Effector memory CD4-positive, alpha-beta T cell (primary cell): ENCODE data around the gene TCN1.
"Not testable (repeated sequence)": the region's sequence is repeated elsewhere in the genome, so short reads cannot be mapped to it uniquely, and the experiment has no call there.

Experiments used
- DNase-seq, 3 donors: peaks; one replicate each; pipeline ENCODE4 v3.0.0-alpha.2; 2020
- H3K27ac ChIP-seq: 2 replicates; pipeline ENCODE4 v1.7.0; 2013; ENCODE audit warnings: mild to moderate bottlenecking, low read length, moderate library complexity; ENCODE audit not compliant: insufficient read depth, poor library complexity, severe bottlenecking
- H3K27me3 ChIP-seq: replicated peaks from 2 replicates; pipeline ENCODE4 v1.7.0; 2013; ENCODE audit warnings: mild to moderate bottlenecking, low read length; ENCODE audit not compliant: insufficient read depth, control insufficient read depth, poor library complexity, severe bottlenecking
- H3K36me3 ChIP-seq: 2 replicates; pipeline ENCODE4 v1.7.0; 2013; ENCODE audit warnings: mild to moderate bottlenecking, low read length, moderate library complexity; ENCODE audit not compliant: control insufficient read depth, insufficient read depth
- H3K4me1 ChIP-seq: 2 replicates; pipeline ENCODE4 v1.7.0; 2013; ENCODE audit warnings: low read length, mild to moderate bottlenecking; ENCODE audit not compliant: control insufficient read depth, insufficient read depth, poor library complexity, severe bottlenecking
- H3K4me3 ChIP-seq: 2 replicates; pipeline ENCODE4 v1.7.0; 2013; ENCODE audit warnings: low read length, low read depth, mild to moderate bottlenecking; ENCODE audit not compliant: insufficient read depth, poor library complexity, severe bottlenecking
- H3K9me3 ChIP-seq: 2 replicates; pipeline ENCODE4 v1.7.0; 2013; ENCODE audit warnings: mild to moderate bottlenecking, low read length, moderate library complexity; ENCODE audit not compliant: control insufficient read depth

The TCN1 gene

DNA sequence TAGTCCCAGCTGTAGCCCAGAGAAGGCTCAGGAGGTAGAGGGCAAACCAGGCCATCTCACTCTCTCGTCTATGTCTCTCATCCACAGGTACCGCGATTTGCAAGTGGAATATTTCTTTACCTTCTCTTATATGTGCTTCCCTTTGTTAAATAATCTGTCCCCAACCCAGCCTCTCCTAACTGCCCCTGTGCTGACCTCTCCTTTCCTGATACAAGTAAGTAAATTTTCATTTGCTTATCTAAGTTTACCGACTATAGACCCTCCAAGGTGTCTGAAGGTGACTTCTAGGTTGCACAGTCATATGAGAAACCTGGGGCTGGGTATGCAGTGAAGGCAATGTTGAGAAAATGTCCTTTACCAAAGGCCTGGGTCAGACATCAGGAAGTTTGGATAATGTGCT is 20.9 kb downstream of the TCN1 start, which contains the start of gene CBLIF:
Gene CBLIF, minus strand, starts transcription at position 101 of the 400 bp plus-strand sequence. Its CDS starts 46 bp downstream, at position 55.
- no peaks in the 10 kb centered on the region for H3K27me3 ChIP-seq
- no peaks in the 10 kb centered on the region for H3K4me1 ChIP-seq
- no peak for DNase-seq

GRCh38 chr11:59842316-59842715 is 24.0 kb downstream of the TCN1 start:
- no peaks in the 10 kb centered on the region for H3K4me1 ChIP-seq
- no peaks in the 10 kb centered on the region for H3K9me3 ChIP-seq
- no peak for DNase-seq
- H3K27me3 ChIP-seq = no peaks in the 10 kb centered on the region
- H3K4me3 ChIP-seq = no peak overlapping the region
- no peaks in the 10 kb centered on the region for H3K36me3 ChIP-seq
- H3K27ac ChIP-seq = no peak overlapping the region

More for the DNA sequence above, 20.9 kb downstream of the TCN1 start, which contains the start of gene CBLIF:
- H3K4me3 ChIP-seq = no peak within 1 kb of the TSS
- H3K36me3 ChIP-seq = no peaks in the 10 kb centered on the region
- H3K9me3 ChIP-seq = no peaks in the 10 kb centered on the region
- no peak within 1 kb of the TSS for H3K27ac ChIP-seq

- no peak for DNase-seq
- no peaks in the 10 kb centered on the region for H3K27me3 ChIP-seq
These were observed 24.8 kb downstream of the TCN1 start for GRCh38 chr11:59841514-59841913.

GRCh38 chr11:59839615-59840014 is 26.7 kb downstream of the TCN1 start:
- Histone ChIP-seq H3K4me3 (no peak overlapping the region), H3K9me3 (no peaks in the 10 kb centered on the region), H3K4me1 (no peaks in the 10 kb centered on the region), H3K27ac (no peak overlapping the region), H3K27me3 (no peaks in the 10 kb centered on the region), H3K36me3 (no peaks in the 10 kb centered on the region)
- no peak for DNase-seq

More at GRCh38 chr11:59841514-59841913, 24.8 kb downstream of the TCN1 start:
- Histone ChIP-seq H3K36me3 (no peaks in the 10 kb centered on the region), H3K4me3 (no peak overlapping the region), H3K9me3 (no peaks in the 10 kb centered on the region), H3K4me1 (no peaks in the 10 kb centered on the region), H3K27ac (no peak overlapping the region)

GRCh38 chr11:59833602-59834001 is 32.7 kb downstream of the TCN1 start:
- no peak for DNase-seq
- no peaks in the 10 kb centered on the region for H3K4me1 ChIP-seq
- no peak overlapping the region for H3K27ac ChIP-seq
- no peak overlapping the region for H3K4me3 ChIP-seq
- H3K36me3 ChIP-seq = no peaks in the 10 kb centered on the region
- H3K9me3 ChIP-seq = no peaks in the 10 kb centered on the region
- no peaks in the 10 kb centered on the region for H3K27me3 ChIP-seq

GRCh38 chr11:59829358-59829757 is 36.9 kb downstream of the TCN1 start:
- no peaks in the 10 kb centered on the region for H3K27me3 ChIP-seq
- no peaks in the 10 kb centered on the region for H3K9me3 ChIP-seq
- no peak overlapping the region for H3K4me3 ChIP-seq
- DNase-seq = no peak
- no peak overlapping the region for H3K27ac ChIP-seq
- H3K4me1 ChIP-seq = no peaks in the 10 kb centered on the region
- H3K36me3 ChIP-seq = no peaks in the 10 kb centered on the region

- no peaks in the 10 kb centered on the region for H3K27me3 ChIP-seq
- H3K27ac ChIP-seq = no peak overlapping the region
- no peaks in the 10 kb centered on the region for H3K9me3 ChIP-seq
- H3K4me3 ChIP-seq = no peak overlapping the region
- H3K4me1 ChIP-seq = no peaks in the 10 kb centered on the region
- H3K36me3 ChIP-seq = no peaks in the 10 kb centered on the region
- peak in 1 of 3 donors; percentile 6 for DNase-seq
These were observed 43.2 kb downstream of the TCN1 start for GRCh38 chr11:59822989-59823566.

GRCh38 chr11:59818572-59818971 is 47.7 kb downstream of the TCN1 start:
- Histone ChIP-seq H3K4me1 (no peaks in the 10 kb centered on the region), H3K27me3 (no peaks in the 10 kb centered on the region), H3K9me3 (no peaks in the 10 kb centered on the region), H3K36me3 (no peaks in the 10 kb centered on the region), H3K27ac (no peak overlapping the region), H3K4me3 (no peak overlapping the region)
- DNase-seq = no peak

DNA sequence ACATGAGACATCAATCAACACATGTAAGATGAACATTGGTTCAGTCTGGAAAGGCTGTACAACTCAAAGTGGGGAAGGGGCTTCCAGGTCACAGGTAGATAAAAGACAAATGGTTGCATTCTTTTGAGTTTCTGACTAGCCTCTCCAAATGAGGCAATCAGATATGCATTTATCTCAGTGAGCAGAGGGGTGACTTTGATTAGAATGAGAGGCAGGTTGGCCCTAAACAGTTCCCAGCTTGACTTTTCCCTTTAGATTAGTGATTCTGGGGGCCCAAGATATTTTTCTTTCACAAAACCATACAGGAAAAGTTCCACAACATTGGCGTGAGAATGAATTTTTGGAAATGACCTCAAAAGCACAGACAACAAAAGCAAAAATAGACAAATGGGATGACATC is 49.9 kb downstream of the TCN1 start:
- not testable (repeated sequence) for H3K9me3 ChIP-seq, H3K4me1 ChIP-seq, H3K36me3 ChIP-seq, H3K27me3 ChIP-seq, H3K4me3 ChIP-seq, DNase-seq, H3K27ac ChIP-seq

DNA sequence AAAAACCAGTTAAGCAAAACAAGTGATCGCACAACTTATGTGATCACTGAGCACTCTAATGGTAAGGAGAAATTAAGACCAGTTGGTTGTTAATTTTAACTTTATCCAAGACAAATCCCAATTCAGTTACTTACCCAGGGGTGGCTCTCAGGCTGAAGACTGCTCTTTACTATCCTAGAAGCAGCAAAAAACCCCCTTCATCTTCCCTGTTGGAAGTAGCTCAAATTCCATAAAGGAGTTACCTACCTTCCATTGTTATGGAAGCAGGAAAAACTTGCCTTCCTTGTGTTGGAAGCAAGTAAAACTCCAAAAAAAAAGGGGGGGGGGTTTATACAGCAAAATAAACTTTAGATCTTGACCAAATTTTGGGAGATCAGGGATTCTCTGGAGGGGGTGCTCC is 50.5 kb downstream of the TCN1 start:
- Histone ChIP-seq H3K27ac (no peak overlapping the region), H3K4me1 (no peaks in the 10 kb centered on the region), H3K36me3 (no peaks in the 10 kb centered on the region), H3K9me3 (no peaks in the 10 kb centered on the region), H3K4me3 (no peak overlapping the region), H3K27me3 (no peaks in the 10 kb centered on the region)
- DNase-seq = no peak
